ENCODE results near the gene ZNF862.

- TF ChIP-seq ZC3H10 (CRISPR knock-in tag; IDR thresholded peaks at IDR 0.05) (no peak), CREB5 (CRISPR knock-in tag; IDR thresholded peaks at IDR 0.05; ENCODE audit: low read depth) (no peak), ARNTL (CRISPR knock-in tag; IDR thresholded peaks at IDR 0.05; ENCODE audit: borderline replicate concordance, low read depth) (no peak), PATZ1 (CRISPR knock-in tag; IDR thresholded peaks at IDR 0.05; ENCODE audit: borderline replicate concordance) (no peak), BACH2 (CRISPR knock-in tag; IDR thresholded peaks at IDR 0.05; ENCODE audit: borderline replicate concordance) (no peak), ZFP30 (CRISPR knock-in tag; IDR thresholded peaks at IDR 0.05) (no peak), RARB (CRISPR knock-in tag; IDR thresholded peaks at IDR 0.05) (no peak), TCF4 (CRISPR knock-in tag; IDR thresholded peaks at IDR 0.05; ENCODE audit: borderline replicate concordance) (no peak), PPARA (CRISPR knock-in tag; IDR thresholded peaks at IDR 0.05; ENCODE audit: borderline replicate concordance) (no peak), GLIS3 (CRISPR knock-in tag; IDR thresholded peaks at IDR 0.05) (no peak), ZFP3 (CRISPR knock-in tag; IDR thresholded peaks at IDR 0.05) (no peak)
Observed at GRCh38 chr7:149871576-149871975, 33.4 kb downstream of the ZNF862 start.

Measured in SK-N-SH treated with all-trans-retinoic acid at 6 μM for 48 hours (cell line).